Measurements from ENCODE around the gene FAM174C. TPM values are rescaled to one million over a fixed set of nuclear protein-coding genes. Genes with fewer than 3 reads are reported as not detected.
A peak's percentile ranks its signal among the peaks of the same experiment; 100 is the strongest.

Gene FAM174C
- total and polyA plus RNA-seq, 4 donors: 14.6 to 79.8 (median 33.8) TPM

DNA sequence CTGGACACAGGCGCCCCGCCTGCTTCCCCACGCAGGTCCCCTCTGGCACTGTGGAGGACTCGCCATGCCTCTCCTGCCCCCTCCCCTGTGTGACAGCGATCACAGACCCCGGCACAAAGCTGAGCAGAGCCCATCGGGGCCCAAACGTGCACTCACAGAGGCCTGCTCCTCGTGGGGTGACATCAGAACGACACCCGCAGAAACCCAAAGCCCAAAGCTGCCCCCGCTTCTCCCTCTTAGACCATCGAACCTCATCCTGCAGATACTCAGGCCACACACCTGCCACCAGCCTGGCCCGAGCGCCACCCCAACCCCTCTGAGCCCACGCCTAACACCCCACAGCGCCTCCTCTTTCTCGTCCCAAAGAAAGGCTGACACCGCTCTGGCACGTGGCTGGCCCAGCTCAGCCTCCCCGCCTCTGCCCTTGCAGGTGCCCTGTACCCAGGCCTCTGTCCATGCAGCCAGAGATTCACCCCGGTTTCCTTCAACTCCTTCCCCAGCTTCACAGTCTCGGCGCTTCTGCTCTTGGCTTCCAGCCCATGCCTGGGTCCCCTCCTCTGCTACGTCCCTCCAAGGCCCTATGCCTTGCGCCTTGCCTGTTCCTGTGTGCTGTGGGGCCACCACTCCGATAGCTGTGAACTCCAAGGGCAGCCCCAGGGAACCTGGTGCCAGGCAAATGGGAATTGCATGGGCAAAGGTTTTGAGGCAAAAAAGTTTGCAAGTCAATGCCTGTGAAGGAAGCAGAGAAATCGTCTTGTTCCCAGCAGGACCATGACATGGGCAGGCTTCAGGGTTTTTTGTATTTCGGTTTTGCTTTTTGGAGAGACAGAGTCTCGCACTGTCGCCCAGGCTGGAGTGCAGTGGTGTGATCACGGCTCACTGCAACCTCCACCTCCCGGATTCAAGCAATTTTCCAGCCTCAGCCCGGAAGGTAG is 36.7 kb upstream of the FAM174C start:
- Histone ChIP-seq H3K36me3 (ENCODE audit: control insufficient read depth in 4 of 4, insufficient read depth in 3 of 4, low read depth in 1 of 4, low read length in 3 of 4) (no peaks in the 10 kb centered on the region), H3K9ac (ENCODE audit: low read depth in 1 of 2, low read length in 2 of 2) (no peak overlapping the region), H3K4me1 (ENCODE audit: control insufficient read depth in 4 of 4, insufficient read depth in 4 of 4, low read length in 3 of 4) (peaks cover 19 to 45% (median 27%) of the 10 kb centered on the region in 4 donors), H3K4me3 (ENCODE audit: low read depth in 1 of 3, low read length in 3 of 3) (peak overlapping the region in 1 of 3 donors; percentile 54), H3K9me3 (ENCODE audit: control insufficient read depth in 4 of 4, low read length in 3 of 4) (no peaks in the 10 kb centered on the region), H3K27me3 (ENCODE audit: control insufficient read depth in 4 of 4, insufficient read depth in 4 of 4, low read length in 3 of 4) (no peaks in the 10 kb centered on the region), H3K27ac (ENCODE audit: low read depth in 1 of 2, low read length in 2 of 2) (peak overlapping the region in 1 of 2 donors; percentile 57)
- DNase-seq (ENCODE audit: low spot score): no peak
- TF ChIP-seq NR2F2 (IDR thresholded peaks at IDR 0.05) (no peak), MAX (IDR thresholded peaks at IDR 0.05) (no peak), EGR1 (IDR thresholded peaks at IDR 0.05; ENCODE audit: low read depth in 2 of 2) (no peak), SP1 (IDR thresholded peaks at IDR 0.05) (no peak), TAF1 (conservative IDR thresholded peaks at IDR 0.05) (no peak)
- TF ChIP-seq, protein P1, sequence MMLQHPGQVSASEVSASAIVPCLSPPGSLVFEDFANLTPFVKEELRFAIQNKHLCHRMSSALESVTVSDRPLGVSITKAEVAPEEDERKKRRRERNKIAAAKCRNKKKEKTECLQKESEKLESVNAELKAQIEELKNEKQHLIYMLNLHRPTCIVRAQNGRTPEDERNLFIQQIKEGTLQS (IDR thresholded peaks at IDR 0.05): no peak
- WGBS: 76% methylated on average over 34 of the region's 34 CpGs

- Histone ChIP-seq H3K9me3 (ENCODE audit: control insufficient read depth in 4 of 4, low read length in 3 of 4) (no peaks in the 10 kb centered on the region), H3K4me1 (ENCODE audit: control insufficient read depth in 4 of 4, insufficient read depth in 4 of 4, low read length in 3 of 4) (peaks cover 25 to 52% (median 34%) of the 10 kb centered on the region in 4 donors), H3K27me3 (ENCODE audit: control insufficient read depth in 4 of 4, insufficient read depth in 4 of 4, low read length in 3 of 4) (no peaks in the 10 kb centered on the region), H3K36me3 (ENCODE audit: control insufficient read depth in 4 of 4, insufficient read depth in 3 of 4, low read depth in 1 of 4, low read length in 3 of 4) (no peaks in the 10 kb centered on the region), H3K9ac (ENCODE audit: low read depth in 1 of 2, low read length in 2 of 2) (no peak overlapping the region), H3K27ac (ENCODE audit: low read depth in 1 of 2, low read length in 2 of 2) (peak overlapping the region; percentile 38 to 57), H3K4me3 (ENCODE audit: low read depth in 1 of 3, low read length in 3 of 3) (no peak overlapping the region)
- DNase-seq (ENCODE audit: low spot score): no peak
- TF ChIP-seq TAF1 (conservative IDR thresholded peaks at IDR 0.05): no peak
- TF ChIP-seq, protein P1 (IDR thresholded peaks at IDR 0.05): no peak
- TF ChIP-seq RAD21 (IDR thresholded peaks at IDR 0.05): no peak
- no peak for TF ChIP-seq CTCF (IDR thresholded peaks at IDR 0.05; ENCODE audit: low read depth, low read length, missing input control)
- no peak for TF ChIP-seq RXRA (IDR thresholded peaks at IDR 0.05)
- no peak for TF ChIP-seq YY1 (IDR thresholded peaks at IDR 0.05)
- TF ChIP-seq FOXA1 (IDR thresholded peaks at IDR 0.05): no peak
- no peak for TF ChIP-seq GABPA (IDR thresholded peaks at IDR 0.05 in 1 of 2, conservative IDR thresholded peaks at IDR 0.05 in 1 of 2)
- TF ChIP-seq, protein P2, sequence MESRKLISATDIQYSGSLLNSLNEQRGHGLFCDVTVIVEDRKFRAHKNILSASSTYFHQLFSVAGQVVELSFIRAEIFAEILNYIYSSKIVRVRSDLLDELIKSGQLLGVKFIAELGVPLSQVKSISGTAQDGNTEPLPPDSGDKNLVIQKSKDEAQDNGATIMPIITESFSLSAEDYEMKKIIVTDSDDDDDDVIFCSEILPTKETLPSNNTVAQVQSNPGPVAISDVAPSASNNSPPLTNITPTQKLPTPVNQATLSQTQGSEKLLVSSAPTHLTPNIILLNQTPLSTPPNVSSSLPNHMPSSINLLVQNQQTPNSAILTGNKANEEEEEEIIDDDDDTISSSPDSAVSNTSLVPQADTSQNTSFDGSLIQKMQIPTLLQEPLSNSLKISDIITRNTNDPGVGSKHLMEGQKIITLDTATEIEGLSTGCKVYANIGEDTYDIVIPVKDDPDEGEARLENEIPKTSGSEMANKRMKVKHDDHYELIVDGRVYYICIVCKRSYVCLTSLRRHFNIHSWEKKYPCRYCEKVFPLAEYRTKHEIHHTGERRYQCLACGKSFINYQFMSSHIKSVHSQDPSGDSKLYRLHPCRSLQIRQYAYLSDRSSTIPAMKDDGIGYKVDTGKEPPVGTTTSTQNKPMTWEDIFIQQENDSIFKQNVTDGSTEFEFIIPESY (IDR thresholded peaks at IDR 0.05): no peak
- TF ChIP-seq JUND (IDR thresholded peaks at IDR 0.05): no peak
- TF ChIP-seq HNF4G (IDR thresholded peaks at IDR 0.05): no peak
- no peak for TF ChIP-seq SP1 (IDR thresholded peaks at IDR 0.05)
- TF ChIP-seq NR2F2 (IDR thresholded peaks at IDR 0.05): no peak
- no peak for TF ChIP-seq EGR1 (IDR thresholded peaks at IDR 0.05; ENCODE audit: low read depth in 2 of 2)
- TF ChIP-seq FOXA2 (IDR thresholded peaks at IDR 0.05): no peak
- 84% methylated on average over 11 of the region's 11 CpGs for WGBS
These were observed 35.9 kb upstream of the FAM174C start for GRCh38 chr19:1239420-1239795.

Data from liver (tissue), 9 donors.